Activated CD4-positive, CD25-positive, alpha-beta regulatory T cell treated with anti-CD3 and anti-CD28 coated beads, Interleukin-2, amount 50 U/mL, for 16 hours (primary cell): ENCODE results near the gene ID2.
A peak's percentile ranks its signal among the peaks of the same experiment; 100 is the strongest.

Source experiments
- DNase-seq: peaks from one replicate; pipeline ENCODE4 v3.0.0-alpha.2; 2020; ENCODE audit warnings: low read depth, low spot score

The ID2 gene

GRCh38 chr2:8669157-8669817, 12.6 kb upstream of the ID2 start:
- no peak for DNase-seq

- no peak for DNase-seq
Measured at GRCh38 chr2:8670580-8670979, 11.3 kb upstream of the ID2 start.

DNA sequence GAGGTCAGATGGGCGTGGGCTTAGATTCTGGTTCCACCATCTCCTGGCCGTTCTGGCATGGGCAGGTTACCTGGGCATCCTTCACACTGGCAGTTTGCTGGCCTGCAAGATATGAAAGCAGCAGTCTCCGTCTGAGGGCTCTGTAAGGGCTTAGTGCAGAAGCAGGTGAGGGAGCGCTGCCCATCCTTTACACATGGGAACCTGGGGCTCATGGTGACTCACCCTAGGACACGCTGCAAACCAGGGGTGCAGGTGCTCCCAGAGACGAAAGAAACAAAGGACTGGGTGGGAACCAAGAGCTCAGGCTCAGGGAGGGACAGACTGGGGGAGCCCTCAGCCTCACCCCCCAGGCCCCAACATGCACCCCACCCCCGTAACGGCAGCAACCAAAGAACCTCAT, 10.7 kb upstream of the ID2 start:
- DNase-seq: no peak

DNA sequence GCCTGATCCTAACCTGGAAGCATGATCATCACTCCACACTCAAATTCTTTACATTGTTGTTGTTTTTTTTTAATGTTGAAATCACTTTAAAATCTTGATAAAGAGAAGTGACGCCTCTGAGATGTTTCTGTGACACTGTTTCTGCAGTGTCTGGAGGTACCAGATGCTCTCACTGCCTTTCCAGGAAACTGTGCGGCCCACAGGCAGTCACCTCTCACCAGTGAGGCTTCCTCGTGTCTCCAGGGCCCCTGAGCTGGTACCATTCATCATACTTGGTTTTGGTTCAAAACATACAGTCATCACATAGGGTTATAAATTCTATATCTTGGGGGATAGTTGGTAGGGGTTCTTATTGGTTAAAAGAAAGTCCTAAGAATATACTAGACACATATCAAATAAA, 10.1 kb upstream of the ID2 start:
- no peak for DNase-seq

DNA sequence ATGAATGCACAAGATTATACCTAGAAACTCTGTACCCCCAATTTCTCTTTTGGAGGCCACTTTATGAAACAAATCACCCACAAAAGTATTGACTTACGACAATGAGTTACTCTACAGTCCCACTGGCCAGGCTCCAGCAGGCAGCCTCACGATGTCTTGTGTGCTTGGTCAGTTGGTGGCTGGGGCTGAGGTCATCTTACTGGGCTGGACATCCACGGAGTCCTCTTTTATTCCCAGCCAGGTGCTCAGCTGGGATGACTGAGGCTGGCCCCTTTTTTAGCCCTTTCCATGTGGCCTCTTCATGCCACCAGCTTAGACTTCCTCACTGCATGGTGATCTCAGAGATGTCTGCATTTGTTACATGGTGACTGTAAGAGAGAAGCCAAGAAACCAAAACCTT, 8.9 kb upstream of the ID2 start:
- DNase-seq: no peak

DNA sequence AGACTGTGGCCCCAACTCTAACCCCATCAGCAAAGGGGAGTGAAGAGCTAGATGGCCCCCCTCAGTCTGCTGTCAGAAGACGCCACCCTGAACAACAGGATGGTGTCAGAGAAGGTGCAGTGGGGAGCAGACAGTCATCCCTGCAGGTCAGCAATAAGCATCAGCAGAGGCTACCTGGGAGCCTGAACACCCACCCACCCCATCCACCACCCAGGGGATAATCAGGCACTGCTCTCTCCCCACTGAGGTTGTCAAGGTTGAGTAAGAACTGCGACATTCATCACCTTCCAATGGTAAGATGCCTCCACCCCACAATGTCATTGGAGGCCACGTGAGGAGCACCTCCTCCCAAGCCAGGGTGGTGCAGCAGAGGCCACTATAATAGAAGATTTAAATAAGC, 8.5 kb upstream of the ID2 start:
- no peak for DNase-seq

GRCh38 chr2:8674420-8675009, 7.3 kb upstream of the ID2 start:
- no peak for DNase-seq

- no peak for DNase-seq
Measured at GRCh38 chr2:8675543-8675942, 6.3 kb upstream of the ID2 start.

GRCh38 chr2:8676191-8676920, 5.5 kb upstream of the ID2 start:
- DNase-seq: no peak

- no peak for DNase-seq
Measured at GRCh38 chr2:8676921-8677645, 4.8 kb upstream of the ID2 start.

- no peak for DNase-seq
Measured at GRCh38 chr2:8677646-8678592, 3.9 kb upstream of the ID2 start.

- DNase-seq: peak; percentile 56
Measured at GRCh38 chr2:8678731-8679566, 2.9 kb upstream of the ID2 start.

- DNase-seq: no peak
Measured at GRCh38 chr2:8679567-8679826, 2.4 kb upstream of the ID2 start.

DNA sequence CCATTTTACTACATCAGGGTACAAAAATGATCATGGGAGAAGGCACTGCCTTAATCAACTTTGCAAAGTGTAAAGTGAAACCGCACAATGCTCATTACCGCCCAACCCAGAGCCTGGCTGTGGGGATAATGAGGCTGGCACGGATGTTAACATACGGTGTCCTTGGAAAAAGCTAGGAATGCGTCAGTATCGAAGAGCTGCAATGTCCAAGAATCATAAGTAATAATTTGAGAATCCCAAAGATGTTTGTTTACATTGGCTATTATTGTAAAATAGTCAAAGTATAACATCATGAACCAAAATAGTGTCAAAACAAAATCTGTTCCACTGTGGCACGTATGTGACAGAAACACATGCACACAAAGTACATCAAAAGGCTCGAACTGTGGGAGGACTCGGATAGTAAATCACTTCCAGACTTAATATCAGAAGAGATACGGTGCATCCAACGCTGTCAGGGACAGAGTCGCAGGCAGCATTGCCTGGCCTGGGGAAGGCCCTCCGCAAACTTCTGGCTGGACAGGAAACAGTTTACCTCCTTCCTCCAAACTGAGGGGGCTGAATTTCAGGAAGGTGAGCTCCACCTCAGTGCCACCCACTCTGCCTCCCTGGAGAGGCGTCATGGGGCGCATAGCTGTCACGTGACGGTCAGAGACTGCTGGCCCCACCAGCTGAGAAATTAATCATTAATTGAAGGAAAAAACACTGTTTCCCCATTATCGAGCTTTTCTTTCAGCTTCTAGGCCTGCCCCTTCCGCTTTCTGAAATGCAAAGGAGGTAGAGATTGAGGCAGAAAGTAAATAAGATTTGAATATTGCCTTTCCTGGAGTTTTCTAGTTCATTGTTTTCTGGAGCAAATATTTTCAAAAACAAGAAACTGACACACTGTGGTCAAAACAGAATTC, 1.8 kb upstream of the ID2 start:
- DNase-seq: no peak

DNA sequence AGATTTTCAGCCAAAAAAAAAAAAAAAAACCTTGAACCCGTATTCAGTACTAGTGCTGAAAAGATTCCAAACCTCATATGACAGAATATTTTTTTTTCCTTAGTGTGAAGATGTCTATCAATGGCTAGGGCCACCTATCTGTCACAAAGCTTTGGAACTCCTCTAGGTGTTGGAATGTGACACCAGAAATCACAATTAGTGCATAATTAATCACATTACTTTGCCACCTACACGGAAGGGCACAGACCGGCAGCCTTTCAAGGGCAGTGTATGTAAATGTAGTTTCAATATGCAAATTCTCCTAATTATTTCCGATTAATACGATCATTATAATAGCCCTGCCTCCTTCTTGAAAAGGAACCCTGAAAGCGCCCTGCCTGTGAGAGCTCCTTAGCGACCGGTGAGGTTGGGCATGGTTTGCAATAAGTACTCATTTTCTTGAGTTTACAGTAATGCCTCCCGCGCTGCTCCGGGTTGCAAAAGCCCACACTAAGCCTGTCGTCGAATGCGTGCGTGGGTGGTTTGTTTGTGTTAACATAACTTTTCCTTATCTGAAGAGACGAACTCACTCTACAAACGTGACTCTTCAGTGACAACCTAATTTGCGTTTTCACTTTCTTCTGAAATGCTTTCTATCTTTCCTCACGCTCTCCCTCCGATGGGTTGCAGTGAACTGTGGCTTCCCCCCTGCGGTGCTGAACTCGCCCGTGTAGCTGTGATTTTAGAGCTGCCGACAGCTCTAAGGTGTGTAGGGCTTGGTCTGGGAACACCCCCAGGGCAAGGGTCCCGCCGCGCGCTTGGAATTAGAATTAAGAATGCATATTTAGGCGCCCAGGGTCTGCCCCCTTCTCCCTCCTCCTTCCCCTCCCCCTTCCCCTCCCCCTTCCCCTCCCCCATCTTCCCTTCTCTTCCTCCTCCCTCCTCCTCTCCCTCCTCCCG, 765 bp upstream of the ID2 start:
- peak; percentile 55 for DNase-seq

GRCh38 chr2:8682719-8683667, 1.1 kb downstream of the ID2 start:
- DNase-seq: no peak

DNA sequence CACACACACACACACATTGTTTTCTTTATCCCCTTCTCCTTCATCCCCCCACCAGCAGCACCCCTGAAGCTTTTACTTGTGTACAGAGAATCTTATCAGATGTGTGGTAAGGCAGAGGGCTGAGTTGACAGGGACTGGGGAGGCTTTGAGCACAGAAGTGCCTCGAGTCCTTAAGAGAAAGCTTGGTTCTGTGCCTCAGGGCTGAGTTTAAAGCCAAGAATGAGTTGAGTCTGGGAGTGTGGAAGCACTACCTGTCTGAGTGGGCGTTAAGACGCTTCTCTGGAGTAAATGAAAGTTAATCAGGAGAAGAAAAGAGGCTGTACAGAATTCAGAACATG, 2.7 kb downstream of the ID2 start:
- DNase-seq: no peak
